Smooth muscle cell (in vitro differentiated cells): Measurements from ENCODE around the gene PRRX2. TPM values are rescaled to one million over a fixed set of nuclear protein-coding genes. Genes with fewer than 3 reads are reported as not detected.

Experiments
- DNase-seq: peaks from one replicate; lab custom pipeline; 2025; ENCODE audit not compliant: unreplicated experiment; lab: John Stamatoyannopoulos, UW
- H2AFZ ChIP-seq: fragments of 200-600 bp; sonication (generic); 2 replicates; pipeline ENCODE4 v1.6.0; 2016; ENCODE audit warnings: antibody characterized with exemption, low read depth, mild to moderate bottlenecking
- H3F3A ChIP-seq: fragments of 200-600 bp; sonication (generic); 2 replicates; pipeline ENCODE4 v1.6.0; 2017; ENCODE audit warnings: antibody characterized with exemption, low read depth
- H3K27ac ChIP-seq: fragments of 200-600 bp; sonication (generic); 2 replicates; pipeline ENCODE4 v1.5.1; 2016; ENCODE audit warnings: low read depth, mild to moderate bottlenecking
- H3K27me3 ChIP-seq: fragments of 200-600 bp; sonication (generic); 2 replicates; pipeline ENCODE4 v1.6.1; 2016; ENCODE audit warnings: low read depth, mild to moderate bottlenecking
- H3K36me3 ChIP-seq: fragments of 200-600 bp; sonication (generic); 2 replicates; pipeline ENCODE4 v1.5.1; 2016; ENCODE audit warnings: low read depth
- H3K4me1 ChIP-seq: fragments of 200-600 bp; sonication (generic); 2 replicates; pipeline ENCODE4 v1.5.1; 2016; ENCODE audit warnings: low read depth
- H3K4me2 ChIP-seq: fragments of 200-600 bp; sonication (generic); 2 replicates; pipeline ENCODE4 v1.6.0; 2016; ENCODE audit warnings: mild to moderate bottlenecking
- H3K4me3 ChIP-seq: fragments of 200-600 bp; sonication (generic); 2 replicates; pipeline ENCODE4 v1.5.1; 2016; ENCODE audit warnings: mild to moderate bottlenecking
- H3K79me2 ChIP-seq: fragments of 200-600 bp; sonication (generic); 2 replicates; pipeline ENCODE4 v1.6.0; 2016; ENCODE audit warnings: low read depth, mild to moderate bottlenecking
- H3K9ac ChIP-seq: fragments of 200-600 bp; sonication (generic); 2 replicates; pipeline ENCODE4 v1.6.0; 2016; ENCODE audit warnings: low read depth
- H3K9me3 ChIP-seq: fragments of 200-600 bp; sonication (generic); replicated peaks from 2 replicates; pipeline ENCODE4 v1.5.1; 2016; ENCODE audit warnings: low read depth
- H4K20me1 ChIP-seq: fragments of 200-600 bp; sonication (generic); 2 replicates; pipeline ENCODE4 v1.6.0; 2016; ENCODE audit warnings: low read depth
- CTCF ChIP-seq: fragments of 200-600 bp; sonication (generic); IDR thresholded peaks from 2 replicates; pipeline ENCODE4 v1.5.1; 2017; ENCODE audit warnings: borderline replicate concordance, mild to moderate bottlenecking, antibody characterized with exemption; ENCODE audit not compliant: insufficient read depth, poor library complexity, severe bottlenecking
- WGBS: methylation state at CpG from one replicate; pipeline ENCODE4 v1.1.7; 2016; ENCODE audit warnings: low lambda C conversion rate; 5-methylcytosine and 5-hydroxymethylcytosine counted together
- polyA plus RNA-seq: library from polyadenylated mRNA; unstranded; fragments of >200 nt; fragmentation: Nextera tagmentation; extraction: Ambion mirVana; gene quantifications from 2 replicates; pipeline ENCODE4 v1.2.1, GENCODE V29; 2016
- total RNA-seq: library from RNA; depleted of rRNA; stranded (reverse); fragments of >200 nt; gene quantifications from 2 replicates; pipeline ENCODE4 v1.2.3, GENCODE V29; 2014

The PRRX2 gene
- total and polyA plus RNA-seq, 2 experiments from 2014 or later = 87.7 to 234 TPM

GRCh38 chr9:129643706-129644105 lies 21.7 kb upstream of the PRRX2 start:
- WGBS = 92% methylated on average over 10 of the region's 10 CpGs
- H2AFZ ChIP-seq = no peak overlapping the region
- no peak overlapping the region for H3K9ac ChIP-seq
- no peak overlapping the region for H3K4me2 ChIP-seq
- H3K79me2 ChIP-seq = peaks cover 26% of the 10 kb centered on the region
- no peak for TF ChIP-seq CTCF
- no peak for DNase-seq
- no peaks in the 10 kb centered on the region for H3F3A ChIP-seq
- no peaks in the 10 kb centered on the region for H3K27me3 ChIP-seq
- no peaks in the 10 kb centered on the region for H3K36me3 ChIP-seq
- peaks cover 24% of the 10 kb centered on the region for H4K20me1 ChIP-seq
- no peaks in the 10 kb centered on the region for H3K9me3 ChIP-seq
- no peak overlapping the region for H3K27ac ChIP-seq
- H3K4me1 ChIP-seq = peaks cover 8% of the 10 kb centered on the region
- no peak overlapping the region for H3K4me3 ChIP-seq

- Histone ChIP-seq H3K36me3 (no peaks in the 10 kb centered on the region), H3K4me2 (no peak overlapping the region), H3K4me1 (peaks cover 8% of the 10 kb centered on the region), H3K79me2 (peaks cover 25% of the 10 kb centered on the region), H3K9ac (no peak overlapping the region), H3F3A (no peaks in the 10 kb centered on the region), H3K4me3 (no peak overlapping the region), H3K27me3 (no peaks in the 10 kb centered on the region), H3K9me3 (no peaks in the 10 kb centered on the region), H3K27ac (no peak overlapping the region), H4K20me1 (peaks cover 19% of the 10 kb centered on the region), H2AFZ (no peak overlapping the region)
- TF ChIP-seq CTCF = no peak
- DNase-seq = no peak
- WGBS = 84% methylated on average over 11 of the region's 11 CpGs
Measured at GRCh38 chr9:129644365-129644764, 21.1 kb upstream of the PRRX2 start.

- no peaks in the 10 kb centered on the region for H3K36me3 ChIP-seq
- H3F3A ChIP-seq = no peaks in the 10 kb centered on the region
- no peaks in the 10 kb centered on the region for H3K9me3 ChIP-seq
- H3K4me3 ChIP-seq = no peak overlapping the region
- 86% methylated on average over 12 of the region's 17 CpGs for WGBS
- peaks cover 20% of the 10 kb centered on the region for H3K79me2 ChIP-seq
- no peak overlapping the region for H3K9ac ChIP-seq
- DNase-seq = no peak
- H3K4me1 ChIP-seq = peaks cover 8% of the 10 kb centered on the region
- no peaks in the 10 kb centered on the region for H3K27me3 ChIP-seq
- TF ChIP-seq CTCF = no peak
- H2AFZ ChIP-seq = no peak overlapping the region
- H4K20me1 ChIP-seq = peaks cover 14% of the 10 kb centered on the region
- H3K4me2 ChIP-seq = no peak overlapping the region
- H3K27ac ChIP-seq = no peak overlapping the region
Measured at GRCh38 chr9:129644902-129645301, 20.5 kb upstream of the PRRX2 start.

- Histone ChIP-seq H2AFZ (no peak overlapping the region), H3K36me3 (no peaks in the 10 kb centered on the region), H3F3A (no peaks in the 10 kb centered on the region), H3K4me1 (no peaks in the 10 kb centered on the region), H3K27ac (no peak overlapping the region), H3K9me3 (no peaks in the 10 kb centered on the region), H3K4me2 (no peak overlapping the region), H3K4me3 (no peak overlapping the region), H3K27me3 (no peaks in the 10 kb centered on the region), H3K79me2 (peaks cover 6% of the 10 kb centered on the region), H3K9ac (no peak overlapping the region), H4K20me1 (peaks cover 2% of the 10 kb centered on the region)
- 91% methylated on average over 12 of the region's 12 CpGs for WGBS
- no peak for DNase-seq
- TF ChIP-seq CTCF = no peak
Measured at GRCh38 chr9:129646252-129646651, 19.2 kb upstream of the PRRX2 start.
